Endothelial cell of umbilical vein (primary cell): Measurements from ENCODE around the gene LECT2. TPM values are rescaled to one million over a fixed set of nuclear protein-coding genes. Genes with fewer than 3 reads are reported as not detected.

Experiments
- BruUV-seq: library from RNA; stranded (reverse); fragments of 400-500 nt; replicated peaks from 2 replicates; lab custom pipeline; 2021; lab: Mats Ljungman, UMichigan
- CTCF ChIA-PET: fragments of 300-600, 350-600 bp; sonication (Branson Sonifier 250); formaldehyde crosslinking; loops from one replicate; lab custom pipeline; 2021; ENCODE audit warnings: antibody characterized with exemption, inconsistent platforms; lab: Charles Lee
- POLR2A ChIA-PET: fragments of 300-600, 350-600 bp; sonication (Branson Sonifier 250); formaldehyde crosslinking; loops from one replicate; lab custom pipeline; 2021; ENCODE audit warnings: antibody characterized with exemption, inconsistent platforms; lab: Charles Lee
- DNase-seq: peaks from one replicate; pipeline ENCODE4 v3.0.0-alpha.2; 2011; ENCODE audit warnings: low read depth, low spot score
- FAIRE-seq: peaks from 2 replicates; lab custom pipeline; 2011; peaks lifted over from hg19 to GRCh38; lab: Jason Lieb, UNC
- H2AFZ ChIP-seq: 2 replicates; pipeline ENCODE4 v1.6.0; 2012; ENCODE audit warnings: low read depth, low read length, control low read depth, inconsistent platforms
- H3K27ac ChIP-seq: 2 replicates; pipeline ENCODE4 v1.5.1; 2011; ENCODE audit warnings: low read depth, mild to moderate bottlenecking, control low read depth, low read length, moderate library complexity; ENCODE audit not compliant: insufficient read depth
- H3K27me3 ChIP-seq, 2 experiments: 2 replicates each; pipeline versions ENCODE4 v1.6.0 to v1.6.1; 2011; ENCODE audit warnings: low read length in 2 of 2, mixed read lengths in 1 of 2; ENCODE audit not compliant: control insufficient read depth in 2 of 2, insufficient read depth in 2 of 2
- H3K36me3 ChIP-seq, 2 experiments: 2 replicates in 1 of 2; 3 replicates in 1 of 2; pipeline ENCODE4 v1.5.1; 2011; ENCODE audit warnings: low read length in 2 of 2, mild to moderate bottlenecking in 1 of 2, moderate library complexity in 1 of 2; ENCODE audit not compliant: control insufficient read depth in 2 of 2, insufficient read depth in 2 of 2; ENCODE audit errors: extremely low read depth in 1 of 2
- H3K4me1 ChIP-seq: 3 replicates; pipeline ENCODE4 v1.5.1; 2011; ENCODE audit warnings: mild to moderate bottlenecking, low read length; ENCODE audit not compliant: control insufficient read depth, insufficient read depth; ENCODE audit errors: extremely low read depth
- H3K4me2 ChIP-seq: 2 replicates; pipeline ENCODE4 v1.6.1; 2011; ENCODE audit warnings: low read length, control low read depth, mixed read lengths; ENCODE audit not compliant: insufficient read depth
- H3K4me3 ChIP-seq, 3 experiments: fragments of 200-600 bp in 1 of 3; sonication (generic), shearing (Covaris generic) in 1 of 3; replicated peaks in 1 of 3; 2 replicates each; pipeline ENCODE4 v1.5.1; 2011 to 2016; ENCODE audit warnings: control low read depth in 3 of 3, low read length in 3 of 3, mild to moderate bottlenecking in 2 of 3, inconsistent platforms in 1 of 3, low read depth in 1 of 3, moderate library complexity in 1 of 3; ENCODE audit not compliant: insufficient read depth in 1 of 3
- H3K79me2 ChIP-seq: 2 replicates; pipeline ENCODE4 v1.6.0; 2012; ENCODE audit warnings: low read length, inconsistent platforms; ENCODE audit not compliant: control insufficient read depth, insufficient read depth
- H3K9ac ChIP-seq: replicated peaks from 2 replicates; pipeline ENCODE3; 2011; ENCODE audit warnings: low read length, control low read depth; ENCODE audit not compliant: insufficient read depth; ENCODE audit errors: extremely low read depth
- H3K9me1 ChIP-seq: replicated peaks from 3 replicates; pipeline ENCODE4 v1.6.0; 2011; ENCODE audit warnings: mild to moderate bottlenecking, low read length; ENCODE audit not compliant: control insufficient read depth, insufficient read depth; ENCODE audit errors: extremely low read depth
- H3K9me3 ChIP-seq: replicated peaks from 2 replicates; pipeline ENCODE4 v1.5.1; 2012; ENCODE audit warnings: low read length, inconsistent platforms; ENCODE audit not compliant: control insufficient read depth, insufficient read depth
- H4K20me1 ChIP-seq: replicated peaks from 2 replicates; pipeline ENCODE3; 2011; ENCODE audit warnings: mild to moderate bottlenecking, low read length; ENCODE audit not compliant: control insufficient read depth, insufficient read depth; ENCODE audit errors: extremely low read depth
- CTCF ChIP-seq, 2 donors: IDR thresholded peaks; 1 replicate in 1 of 2; 2 replicates in 1 of 2; pipeline ENCODE4 v1.5.1; 2011; ENCODE audit warnings: low read length in 2 of 2, mild to moderate bottlenecking in 2 of 2, moderate library complexity in 2 of 2, control low read depth in 1 of 2, inconsistent platforms in 1 of 2, low read depth in 1 of 2; ENCODE audit not compliant: insufficient read depth in 1 of 2; ENCODE audit errors: extremely low read depth in 1 of 2
- EZH2 ChIP-seq: IDR thresholded peaks from 2 replicates; pipeline ENCODE4 v1.6.1; 2012; ENCODE audit warnings: borderline replicate concordance, low read depth, mild to moderate bottlenecking, moderate library complexity, low read length, inconsistent platforms; ENCODE audit not compliant: severe bottlenecking
- FOS ChIP-seq: IDR thresholded peaks from 2 replicates; pipeline ENCODE4 v1.6.1; 2011; ENCODE audit warnings: mild to moderate bottlenecking, low read length, moderate library complexity, borderline replicate concordance; ENCODE audit not compliant: insufficient read depth
- dilution Hi-C: fragments of 300-500 bp; cut with MboI; formaldehyde crosslinking; loops from one replicate; pipeline ENCODE4 v1.15.0; 2019; ENCODE audit warnings: low sequenced_read_pairs; ENCODE audit not compliant: extremely low pct_ligation_motif_present
- intact Hi-C: fragments of 100-400 bp; cut with micrococcal nuclease; formaldehyde crosslinking; loops from one replicate; pipeline ENCODE4 v1.10.0; 2022
- polyA plus RNA-seq, 4 experiments: library from polyadenylated mRNA; depleted of rRNA in 3 of 4; stranded (reverse) in 3 of 4; unstranded in 1 of 4; fragments of >200 nt; gene quantifications; 2 replicates each; pipeline versions ENCODE4 v1.2.1 to v1.2.3, GENCODE V29; 2011 to 2012; ENCODE audit warnings: missing spikeins in 1 of 4
- total RNA-seq: library from RNA; stranded (reverse); gene quantifications from 2 replicates; pipeline ENCODE4 v1.2.3, GENCODE V29; 2021
- TF ChIP-seq, protein P1 (sequence below): IDR thresholded peaks from 2 replicates; pipeline ENCODE4 v1.6.1; 2011; ENCODE audit not compliant: insufficient read depth, insufficient read length

Gene LECT2
- total and polyA plus RNA-seq, 2 donors (not counting 3 experiments of a cell fraction or from before 2014, with no cell fraction given) = not detected

GRCh38 chr5:135975122-135975521 lies 20.3 kb upstream of the LECT2 start:
- DNase-seq (no peak), FAIRE-seq (no peak)
- Histone ChIP-seq H3K36me3 (no peaks in the 10 kb centered on the region), H3K27ac (no peak overlapping the region), H2AFZ (no peak overlapping the region), H3K9ac (no peak overlapping the region), H3K79me2 (no peaks in the 10 kb centered on the region), H3K4me3 (no peak overlapping the region), H4K20me1 (no peaks in the 10 kb centered on the region), H3K4me2 (no peak overlapping the region), H3K9me1 (no peaks in the 10 kb centered on the region), H3K4me1 (peaks cover 10% of the 10 kb centered on the region), H3K9me3 (no peaks in the 10 kb centered on the region), H3K27me3 (peaks cover 22 to 30% of the 10 kb centered on the region in 2 experiments)
- POLR2A ChIA-PET = no interaction called here
- no TSS peak for BruUV-seq
- CTCF ChIA-PET = interaction anchor here (1.0 to 3.8 kb wide), 6 partner anchors 13 to 107 kb away, joined by 3 to 17 read pairs (median 4); no protein-coding TSS in a partner anchor
- intact Hi-C loops = loop anchor here (5.0 kb wide), 1 partner anchor 88 kb away; no protein-coding TSS in a partner anchor
- no peak for TF ChIP-seq FOS
- no peak for TF ChIP-seq CTCF (IDR thresholded peaks at IDR 0.05; ENCODE audit: extremely low read depth in 1 of 2, insufficient read depth in 1 of 2, low read depth in 1 of 2, low read length in 2 of 2)
- TF ChIP-seq, protein P1, sequence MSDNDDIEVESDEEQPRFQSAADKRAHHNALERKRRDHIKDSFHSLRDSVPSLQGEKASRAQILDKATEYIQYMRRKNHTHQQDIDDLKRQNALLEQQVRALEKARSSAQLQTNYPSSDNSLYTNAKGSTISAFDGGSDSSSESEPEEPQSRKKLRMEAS = no peak
- no peak for TF ChIP-seq EZH2
- dilution Hi-C loops = no loop called here
